Transverse colon (tissue), 4 donors: ENCODE measurements around the gene TRMO. TPM values are rescaled to one million over a fixed set of nuclear protein-coding genes. Genes with fewer than 3 reads are reported as not detected.

Experiments
- DNase-seq: peaks from one replicate; pipeline ENCODE4 v3.0.0-alpha.2; 2019
- H3K27ac ChIP-seq, 4 donors: fragments of 200-600 bp; sonication (generic); 2 replicates each; pipeline ENCODE4 v1.5.1; 2016 to 2018; ENCODE audit warnings: inconsistent platforms in 4 of 4
- H3K27me3 ChIP-seq: fragments of 200-600 bp; sonication (generic); 2 replicates; pipeline ENCODE4 v1.5.1; 2017; ENCODE audit warnings: inconsistent platforms
- H3K36me3 ChIP-seq, 4 donors: fragments of 200-600 bp; sonication (generic); 2 replicates each; pipeline ENCODE4 v1.5.1; 2017 to 2019; ENCODE audit warnings: inconsistent platforms in 4 of 4
- H3K4me1 ChIP-seq, 4 donors: fragments of 200-600 bp; sonication (generic); 2 replicates each; pipeline ENCODE4 v1.5.1; 2017 to 2020; ENCODE audit warnings: inconsistent platforms in 4 of 4
- H3K4me3 ChIP-seq, 4 donors: fragments of 200-600 bp; sonication (generic); 1 replicate in 1 of 4; 2 replicates in 3 of 4; pipeline versions ENCODE4 v1.5.1 to v1.6.1; 2017 to 2019; ENCODE audit warnings: inconsistent platforms in 4 of 4
- H3K9me3 ChIP-seq, 2 donors: fragments of 200-600 bp; sonication (generic); 2 replicates each; pipeline ENCODE4 v1.5.1; 2017 to 2019; ENCODE audit warnings: inconsistent platforms in 2 of 2
- EP300 ChIP-seq: sonication (generic); formaldehyde crosslinking; IDR thresholded peaks from one replicate; pipeline ENCODE4 v1.6.1; 2017; ENCODE audit warnings: antibody characterized with exemption, low read depth
- POLR2A ChIP-seq: fragments of 450-650 bp; IDR thresholded peaks from one replicate; pipeline ENCODE4 v1.6.1; 2016; ENCODE audit warnings: antibody characterized with exemption, mild to moderate bottlenecking, moderate library complexity
- POLR2AphosphoS5 ChIP-seq, 3 donors: sonication (generic); formaldehyde crosslinking; IDR thresholded peaks; one replicate each; pipeline ENCODE4 v1.6.1; 2016; ENCODE audit warnings: antibody characterized with exemption in 3 of 3
- WGBS, 2 donors: methylation state at CpG; one replicate each; pipeline ENCODE4 v1.1.5; 2018; ENCODE audit warnings: low coverage in 1 of 2; 5-methylcytosine and 5-hydroxymethylcytosine counted together
- in situ Hi-C, 4 donors: fragments of 200-750 bp; cut with MboI; loops; one replicate each; pipeline versions ENCODE4 v1.15.0 to v1.15.1; 2017; ENCODE audit warnings: low sequenced_read_pairs in 3 of 4, low pct_ligation_motif_present in 1 of 4, low pct_unique_long_range_greater_than_20kb in 1 of 4
- intact Hi-C: fragments of 100-400 bp; cut with DNase I; formaldehyde crosslinking; loops from one replicate; pipeline ENCODE4 v1.15.1; 2023; ENCODE audit warnings: low total_unique reads
- total RNA-seq, 4 donors: library from RNA; depleted of rRNA; stranded (reverse); fragments of >200 nt; gene quantifications; one replicate each; pipeline ENCODE4 v1.1.0, GENCODE V29; 2016
- TF ChIP-seq, protein P1 (sequence below), 5 experiments: fragments of 200-600 bp in 3 of 5; fragments of 450-650 bp in 2 of 5; sonication (generic) in 3 of 5; IDR thresholded peaks; 1 replicate in 2 of 5; 2 replicates in 3 of 5; pipeline ENCODE4 v1.5.1; 2016 to 2017; ENCODE audit warnings: antibody characterized with exemption in 5 of 5, inconsistent platforms in 3 of 5, mild to moderate bottlenecking in 2 of 5, moderate library complexity in 1 of 5

Gene TRMO
- total RNA-seq, 4 donors from 2014 or later: 25.6 to 37.8 (median 31.1) TPM

DNA sequence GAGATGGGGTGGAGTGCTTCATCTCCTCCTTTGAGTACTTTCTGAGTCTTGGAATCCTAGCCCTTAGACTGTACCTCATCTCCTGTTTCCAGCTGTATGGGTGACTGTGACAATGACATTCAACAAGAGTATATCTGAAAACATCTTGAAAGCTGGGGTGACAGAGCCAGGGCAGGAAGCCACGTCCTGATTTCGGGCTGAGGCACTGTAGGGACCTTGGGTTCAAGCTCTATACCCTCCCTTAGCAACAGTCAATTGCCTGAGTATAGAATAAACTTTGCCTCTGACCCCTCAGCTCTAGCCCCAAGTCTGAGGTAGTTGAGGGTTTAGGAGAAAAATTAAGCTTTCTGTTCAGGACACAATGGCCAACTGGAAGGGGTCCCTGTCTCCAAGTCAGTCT lies 63.0 kb downstream of the TRMO start:
- intact Hi-C loops (loop anchor here (5.0 kb wide), 1 partner anchor 122 kb away; no protein-coding TSS in a partner anchor), in situ Hi-C loops (no loop called here)
- Histone ChIP-seq H3K27ac (no peak overlapping the region), H3K36me3 (no peaks in the 10 kb centered on the region), H3K9me3 (no peaks in the 10 kb centered on the region), H3K27me3 (peaks cover 87% of the 10 kb centered on the region), H3K4me1 (peaks cover 0 to 4% (median 0%) of the 10 kb centered on the region in 4 donors), H3K4me3 (no peak overlapping the region)
- WGBS, 2 donors: 60% methylated on average over 2 of the region's 2 CpGs; no CpG with 5 or more reads in 1 of the 2 donors
- no peak for DNase-seq
- TF ChIP-seq POLR2A: no peak
- TF ChIP-seq POLR2AphosphoS5 (IDR thresholded peaks at IDR 0.05): no peak
- TF ChIP-seq EP300: no peak
- TF ChIP-seq, protein P1, sequence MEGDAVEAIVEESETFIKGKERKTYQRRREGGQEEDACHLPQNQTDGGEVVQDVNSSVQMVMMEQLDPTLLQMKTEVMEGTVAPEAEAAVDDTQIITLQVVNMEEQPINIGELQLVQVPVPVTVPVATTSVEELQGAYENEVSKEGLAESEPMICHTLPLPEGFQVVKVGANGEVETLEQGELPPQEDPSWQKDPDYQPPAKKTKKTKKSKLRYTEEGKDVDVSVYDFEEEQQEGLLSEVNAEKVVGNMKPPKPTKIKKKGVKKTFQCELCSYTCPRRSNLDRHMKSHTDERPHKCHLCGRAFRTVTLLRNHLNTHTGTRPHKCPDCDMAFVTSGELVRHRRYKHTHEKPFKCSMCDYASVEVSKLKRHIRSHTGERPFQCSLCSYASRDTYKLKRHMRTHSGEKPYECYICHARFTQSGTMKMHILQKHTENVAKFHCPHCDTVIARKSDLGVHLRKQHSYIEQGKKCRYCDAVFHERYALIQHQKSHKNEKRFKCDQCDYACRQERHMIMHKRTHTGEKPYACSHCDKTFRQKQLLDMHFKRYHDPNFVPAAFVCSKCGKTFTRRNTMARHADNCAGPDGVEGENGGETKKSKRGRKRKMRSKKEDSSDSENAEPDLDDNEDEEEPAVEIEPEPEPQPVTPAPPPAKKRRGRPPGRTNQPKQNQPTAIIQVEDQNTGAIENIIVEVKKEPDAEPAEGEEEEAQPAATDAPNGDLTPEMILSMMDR (IDR thresholded peaks at IDR 0.05): no peak

DNA sequence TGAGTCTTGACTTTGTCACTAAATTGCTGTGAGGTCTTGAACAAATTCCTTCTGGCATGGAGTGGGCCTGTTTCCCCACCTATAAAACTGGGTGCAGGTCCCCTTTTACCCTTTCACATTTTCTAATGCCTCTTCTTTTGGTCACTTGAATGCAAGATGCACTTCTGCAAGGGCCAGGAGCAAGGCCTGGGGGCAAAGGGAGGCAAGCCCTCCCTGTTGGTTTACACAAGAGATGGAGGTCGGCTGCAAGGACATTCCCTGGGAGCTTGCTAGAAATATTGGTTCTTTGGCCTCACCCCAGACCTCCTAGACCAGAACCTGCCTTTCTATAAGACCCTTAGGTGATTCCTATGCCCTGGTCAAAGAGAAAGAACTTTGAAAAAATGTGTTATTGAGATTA lies 63.5 kb downstream of the TRMO start:
- no peak for DNase-seq
- H3K27ac ChIP-seq: no peak overlapping the region
- in situ Hi-C loops: no loop called here
- H3K4me1 ChIP-seq: peaks cover 0 to 7% (median 2%) of the 10 kb centered on the region in 4 donors
- WGBS, 2 donors: 57 to 63% methylated on average over 1 of the region's 1 CpG
- H3K36me3 ChIP-seq: no peaks in the 10 kb centered on the region
- peaks cover 88% of the 10 kb centered on the region for H3K27me3 ChIP-seq
- no peak for TF ChIP-seq POLR2AphosphoS5 (IDR thresholded peaks at IDR 0.05)
- no peak for TF ChIP-seq POLR2A
- TF ChIP-seq, protein P1 (IDR thresholded peaks at IDR 0.05): no peak
- TF ChIP-seq EP300: no peak
- H3K9me3 ChIP-seq: no peaks in the 10 kb centered on the region
- no peak overlapping the region for H3K4me3 ChIP-seq
- intact Hi-C loops: loop anchor here (5.0 kb wide), 1 partner anchor 122 kb away; no protein-coding TSS in a partner anchor

DNA sequence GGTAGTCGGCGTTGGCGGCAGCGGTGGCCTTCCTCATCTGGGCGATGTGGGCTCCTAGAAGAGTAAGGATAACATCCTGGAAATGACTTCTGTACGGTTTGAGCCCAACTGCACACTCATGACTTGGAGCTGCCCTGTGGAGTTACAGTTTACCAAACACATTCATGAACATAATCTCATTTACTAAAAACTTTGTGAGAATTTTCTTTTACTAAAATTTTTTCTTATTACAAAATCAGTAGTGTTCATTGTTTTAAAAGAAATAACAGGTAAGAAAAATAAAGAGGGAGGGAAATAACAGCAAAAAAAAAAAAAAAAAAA lies 63.9 kb downstream of the TRMO start:
- Histone ChIP-seq H3K27me3 (peaks cover 93% of the 10 kb centered on the region), H3K27ac (no peak overlapping the region), H3K36me3 (no peaks in the 10 kb centered on the region), H3K4me1 (peaks cover 0 to 12% (median 6%) of the 10 kb centered on the region in 4 donors), H3K9me3 (no peaks in the 10 kb centered on the region), H3K4me3 (no peak overlapping the region)
- TF ChIP-seq, protein P1 (IDR thresholded peaks at IDR 0.05): no peak
- in situ Hi-C loops: no loop called here
- intact Hi-C loops: loop anchor here (5.0 kb wide), 1 partner anchor 121 kb away; no protein-coding TSS in a partner anchor
- DNase-seq: no peak
- WGBS, 2 donors: 17% methylated on average over 6 of the region's 6 CpGs; no CpG with 5 or more reads in 1 of the 2 donors

DNA sequence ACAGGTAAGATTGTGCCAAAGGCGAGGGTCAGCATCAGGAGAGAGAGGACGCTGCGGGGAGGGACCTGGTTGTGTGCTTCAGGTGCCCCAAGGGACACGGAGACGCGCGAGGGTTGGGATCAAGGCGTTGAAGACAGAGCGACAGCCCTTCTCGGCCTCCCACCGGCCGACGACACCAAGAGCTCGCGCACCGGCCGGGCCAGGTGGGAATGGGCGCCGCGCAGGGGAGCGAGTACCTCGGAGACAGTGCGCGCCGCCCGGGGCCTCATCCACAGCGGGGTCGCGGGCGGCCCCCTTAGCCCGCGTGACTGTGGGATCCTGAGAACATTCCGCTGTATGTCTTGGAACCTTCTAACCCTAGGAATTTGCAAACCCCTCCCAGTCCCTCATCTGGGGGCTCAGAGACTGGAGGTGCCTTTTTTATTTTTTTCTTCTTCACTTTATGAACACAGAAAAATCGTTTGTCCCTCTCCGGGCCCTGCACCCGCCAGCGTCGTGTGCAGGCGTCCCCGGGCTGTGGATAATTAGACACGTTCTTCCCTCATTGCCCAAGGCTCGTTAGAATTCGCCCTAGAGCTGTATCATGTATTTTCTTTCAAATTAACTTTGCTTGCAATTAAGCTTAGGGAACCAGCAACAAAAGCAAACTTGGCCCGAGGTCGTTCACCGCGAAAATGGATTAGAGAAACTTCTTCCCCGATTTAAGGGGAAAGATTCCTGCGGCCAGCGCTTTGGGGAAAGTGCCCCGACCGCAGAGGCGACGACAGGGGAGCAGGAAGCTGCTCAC lies 64.5 kb downstream of the TRMO start:
- no peaks in the 10 kb centered on the region for H3K9me3 ChIP-seq
- 15% methylated on average over 54 of the region's 54 CpGs; no CpG with 5 or more reads in 1 of the 2 donors for WGBS, 2 donors
- intact Hi-C loops: loop anchor here (5.0 kb wide), 1 partner anchor 120 kb away; no protein-coding TSS in a partner anchor
- H3K36me3 ChIP-seq: no peaks in the 10 kb centered on the region
- in situ Hi-C loops: no loop called here
- TF ChIP-seq EP300 (no peak), POLR2AphosphoS5 (IDR thresholded peaks at IDR 0.05) (no peak), POLR2A (no peak)
- TF ChIP-seq, protein P1 (IDR thresholded peaks at IDR 0.05): no peak
- peaks cover 98% of the 10 kb centered on the region for H3K27me3 ChIP-seq
- DNase-seq: no peak
- peaks cover 4 to 18% (median 12%) of the 10 kb centered on the region in 4 donors for H3K4me1 ChIP-seq
- H3K27ac ChIP-seq: no peak overlapping the region
- no peak overlapping the region for H3K4me3 ChIP-seq
